ENCODE data around the gene RSU1.

GRCh38 chr10:16856092-16856491 lies 38.9 kb upstream of the RSU1 start:
- no peak for TF ChIP-seq CTCF (IDR thresholded peaks at IDR 0.05)
- no peak for TF ChIP-seq POLR2AphosphoS5 (IDR thresholded peaks at IDR 0.05)
- TF ChIP-seq EP300 (IDR thresholded peaks at IDR 0.05), result no peak
- no peak for TF ChIP-seq POLR2A (IDR thresholded peaks at IDR 0.05)
